Mucosa of rectum (tissue), 2 donors: Measurements from ENCODE around the gene ADCYAP1R1.

ENCODE experiments used
- H3K27ac ChIP-seq, 2 donors: one replicate each; pipeline ENCODE4 v1.7.0; 2013; ENCODE audit warnings: inconsistent platforms in 2 of 2, low read depth in 2 of 2, low read length in 2 of 2
- H3K27me3 ChIP-seq, 2 donors: one replicate each; pipeline ENCODE4 v1.7.0; 2013; ENCODE audit warnings: low read length in 2 of 2; ENCODE audit not compliant: control insufficient read depth in 2 of 2, insufficient read depth in 2 of 2
- H3K36me3 ChIP-seq, 2 donors: one replicate each; pipeline ENCODE4 v1.7.0; 2013; ENCODE audit warnings: low read length in 2 of 2; ENCODE audit not compliant: control insufficient read depth in 2 of 2, insufficient read depth in 2 of 2
- H3K4me1 ChIP-seq, 2 donors: one replicate each; pipeline ENCODE4 v1.7.0; 2013; ENCODE audit warnings: low read length in 2 of 2, mild to moderate bottlenecking in 1 of 2; ENCODE audit not compliant: control insufficient read depth in 2 of 2, insufficient read depth in 2 of 2
- H3K4me3 ChIP-seq, 2 donors: one replicate each; pipeline ENCODE4 v1.7.0; 2013; ENCODE audit warnings: low read length in 2 of 2
- H3K9ac ChIP-seq, 2 donors: one replicate each; pipeline ENCODE4 v1.7.0; 2013; ENCODE audit warnings: low read length in 2 of 2, low read depth in 1 of 2, mild to moderate bottlenecking in 1 of 2
- H3K9me3 ChIP-seq, 2 donors: one replicate each; pipeline ENCODE4 v1.7.0; 2013; ENCODE audit warnings: low read length in 2 of 2; ENCODE audit not compliant: control insufficient read depth in 2 of 2
- donor health status: healthy.
- donor health status: Normal muscosa, but diverticular disease.

ADCYAP1R1 gene

GRCh38 chr7:31096877-31097258 lies 44.8 kb downstream of the ADCYAP1R1 start:
- Histone ChIP-seq H3K9ac (no peak overlapping the region), H3K27ac (no peak overlapping the region), H3K4me3 (no peak overlapping the region), H3K9me3 (no peaks in the 10 kb centered on the region), H3K4me1 (no peaks in the 10 kb centered on the region), H3K27me3 (peaks cover 0 to 3% of the 10 kb centered on the region in 2 donors), H3K36me3 (no peaks in the 10 kb centered on the region)

GRCh38 chr7:31098642-31099360 lies 46.7 kb downstream of the ADCYAP1R1 start:
- peaks cover 0 to 3% of the 10 kb centered on the region in 2 donors for H3K27me3 ChIP-seq
- no peak overlapping the region for H3K9ac ChIP-seq
- no peaks in the 10 kb centered on the region for H3K36me3 ChIP-seq
- no peak overlapping the region for H3K27ac ChIP-seq
- no peak overlapping the region for H3K4me3 ChIP-seq
- H3K9me3 ChIP-seq = no peaks in the 10 kb centered on the region
- no peaks in the 10 kb centered on the region for H3K4me1 ChIP-seq

DNA sequence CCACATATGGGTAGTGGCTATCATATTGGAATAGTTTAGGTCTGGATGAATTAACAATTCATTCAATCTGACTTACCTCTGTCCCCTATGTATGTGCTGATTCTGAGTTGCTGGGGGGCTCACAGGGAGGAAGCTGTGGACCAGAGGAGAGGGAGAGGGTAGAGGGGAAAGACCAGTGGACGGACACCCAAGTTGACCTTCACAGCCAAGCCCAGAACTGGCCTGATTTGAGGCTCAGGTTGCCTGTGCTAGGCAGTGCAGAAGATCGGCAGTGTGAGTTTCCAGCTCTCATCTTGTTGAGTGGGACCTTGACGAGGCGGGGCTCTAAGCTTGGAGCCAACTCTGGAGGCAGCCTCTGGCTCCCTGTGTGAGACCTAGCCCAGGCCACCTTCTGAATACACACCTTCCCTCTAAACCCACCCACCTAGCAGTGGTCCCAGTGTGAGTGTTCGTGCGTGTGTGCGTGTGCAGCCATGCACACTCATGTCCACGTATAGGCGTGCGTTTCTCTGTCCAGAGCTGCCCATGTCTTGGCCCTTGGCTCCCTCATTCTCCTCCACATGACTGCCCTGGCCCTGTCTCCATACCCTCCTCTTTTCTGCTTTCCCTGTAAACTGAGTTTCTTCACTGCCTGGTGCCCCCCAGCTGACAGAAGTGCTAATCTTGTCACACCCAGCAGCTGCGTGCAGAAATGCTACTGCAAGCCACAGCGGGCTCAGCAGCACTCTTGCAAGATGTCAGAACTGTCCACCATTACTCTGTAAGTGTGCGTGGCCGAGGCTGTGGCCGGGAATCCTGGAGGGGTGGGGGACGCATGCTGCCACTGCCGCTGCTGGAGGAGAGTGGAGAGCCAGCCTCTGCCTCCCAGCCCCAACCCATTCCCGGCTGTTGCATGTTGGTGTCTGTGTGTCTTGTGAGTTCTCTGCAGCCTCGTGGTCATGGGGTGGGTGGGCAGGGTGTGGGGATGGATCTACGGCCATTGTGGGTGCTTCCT lies 47.6 kb downstream of the ADCYAP1R1 start:
- H3K9ac ChIP-seq = no peak overlapping the region
- H3K27me3 ChIP-seq = peaks cover 0 to 3% of the 10 kb centered on the region in 2 donors
- no peak overlapping the region for H3K27ac ChIP-seq
- no peaks in the 10 kb centered on the region for H3K9me3 ChIP-seq
- H3K4me1 ChIP-seq = no peaks in the 10 kb centered on the region
- H3K4me3 ChIP-seq = no peak overlapping the region
- no peaks in the 10 kb centered on the region for H3K36me3 ChIP-seq

DNA sequence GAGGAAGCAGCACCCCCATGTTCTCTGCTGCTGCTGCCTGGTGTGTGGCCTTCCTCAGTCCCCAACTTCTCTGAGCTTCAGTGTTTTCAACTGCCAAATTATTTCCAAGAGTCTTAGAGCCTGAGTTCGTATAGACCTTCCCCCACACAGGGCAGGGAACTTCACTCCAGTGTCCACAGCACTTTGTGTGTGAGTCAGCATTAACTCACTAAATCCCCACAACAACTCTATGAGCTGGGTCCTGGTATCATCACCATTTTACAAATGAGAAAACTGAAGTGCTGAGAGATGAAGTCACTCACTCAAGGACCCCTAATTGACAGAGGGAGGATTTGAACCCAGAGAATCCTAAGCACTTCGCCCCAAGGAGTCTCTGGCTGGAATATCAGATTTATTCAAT lies 48.3 kb downstream of the ADCYAP1R1 start:
- H3K9ac ChIP-seq = no peak overlapping the region
- H3K9me3 ChIP-seq = no peaks in the 10 kb centered on the region
- no peak overlapping the region for H3K4me3 ChIP-seq
- H3K27me3 ChIP-seq = peaks cover 0 to 3% of the 10 kb centered on the region in 2 donors
- H3K27ac ChIP-seq = no peak overlapping the region
- no peaks in the 10 kb centered on the region for H3K4me1 ChIP-seq
- H3K36me3 ChIP-seq = no peaks in the 10 kb centered on the region

DNA sequence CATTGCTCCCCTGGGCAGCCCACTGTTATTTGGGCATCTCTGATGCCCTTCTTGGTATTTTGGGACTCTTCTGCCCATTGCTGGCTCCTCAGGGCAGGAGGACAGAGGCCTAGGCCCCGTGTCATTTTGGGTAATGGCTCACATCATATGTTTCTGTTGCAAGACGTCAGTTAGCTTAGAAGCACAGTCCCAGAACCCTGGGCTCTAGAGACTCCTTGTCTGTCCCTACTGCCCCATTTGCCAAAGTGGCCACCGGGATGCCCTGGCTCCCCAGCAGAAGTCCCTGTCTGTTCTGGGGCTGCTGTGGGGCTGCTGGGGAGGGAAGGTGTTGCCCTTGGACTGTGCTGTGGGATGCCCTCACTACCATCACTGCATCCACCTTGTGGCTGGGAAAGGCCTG lies 48.8 kb downstream of the ADCYAP1R1 start:
- Histone ChIP-seq H3K9ac (no peak overlapping the region), H3K27ac (no peak overlapping the region)

GRCh38 chr7:31101544-31101943 lies 49.4 kb downstream of the ADCYAP1R1 start:
- Histone ChIP-seq H3K4me1 (no peaks in the 10 kb centered on the region), H3K4me3 (no peak overlapping the region), H3K9me3 (no peaks in the 10 kb centered on the region)

More for the DNA sequence above, 48.8 kb downstream of the ADCYAP1R1 start:
- no peaks in the 10 kb centered on the region for H3K36me3 ChIP-seq
- no peak overlapping the region for H3K4me3 ChIP-seq
- H3K4me1 ChIP-seq = no peaks in the 10 kb centered on the region
- peaks cover 0 to 3% of the 10 kb centered on the region in 2 donors for H3K27me3 ChIP-seq
- H3K9me3 ChIP-seq = no peaks in the 10 kb centered on the region

GRCh38 chr7:31102151-31102972 lies 50.3 kb downstream of the ADCYAP1R1 start:
- Histone ChIP-seq H3K4me3 (no peak overlapping the region), H3K9ac (no peak overlapping the region), H3K4me1 (no peaks in the 10 kb centered on the region), H3K27ac (no peak overlapping the region), H3K27me3 (peaks cover 0 to 3% of the 10 kb centered on the region in 2 donors), H3K9me3 (no peaks in the 10 kb centered on the region), H3K36me3 (no peaks in the 10 kb centered on the region)

More at GRCh38 chr7:31101544-31101943, 49.4 kb downstream of the ADCYAP1R1 start:
- Histone ChIP-seq H3K9ac (no peak overlapping the region), H3K27me3 (peaks cover 0 to 3% of the 10 kb centered on the region in 2 donors), H3K27ac (no peak overlapping the region), H3K36me3 (no peaks in the 10 kb centered on the region)

DNA sequence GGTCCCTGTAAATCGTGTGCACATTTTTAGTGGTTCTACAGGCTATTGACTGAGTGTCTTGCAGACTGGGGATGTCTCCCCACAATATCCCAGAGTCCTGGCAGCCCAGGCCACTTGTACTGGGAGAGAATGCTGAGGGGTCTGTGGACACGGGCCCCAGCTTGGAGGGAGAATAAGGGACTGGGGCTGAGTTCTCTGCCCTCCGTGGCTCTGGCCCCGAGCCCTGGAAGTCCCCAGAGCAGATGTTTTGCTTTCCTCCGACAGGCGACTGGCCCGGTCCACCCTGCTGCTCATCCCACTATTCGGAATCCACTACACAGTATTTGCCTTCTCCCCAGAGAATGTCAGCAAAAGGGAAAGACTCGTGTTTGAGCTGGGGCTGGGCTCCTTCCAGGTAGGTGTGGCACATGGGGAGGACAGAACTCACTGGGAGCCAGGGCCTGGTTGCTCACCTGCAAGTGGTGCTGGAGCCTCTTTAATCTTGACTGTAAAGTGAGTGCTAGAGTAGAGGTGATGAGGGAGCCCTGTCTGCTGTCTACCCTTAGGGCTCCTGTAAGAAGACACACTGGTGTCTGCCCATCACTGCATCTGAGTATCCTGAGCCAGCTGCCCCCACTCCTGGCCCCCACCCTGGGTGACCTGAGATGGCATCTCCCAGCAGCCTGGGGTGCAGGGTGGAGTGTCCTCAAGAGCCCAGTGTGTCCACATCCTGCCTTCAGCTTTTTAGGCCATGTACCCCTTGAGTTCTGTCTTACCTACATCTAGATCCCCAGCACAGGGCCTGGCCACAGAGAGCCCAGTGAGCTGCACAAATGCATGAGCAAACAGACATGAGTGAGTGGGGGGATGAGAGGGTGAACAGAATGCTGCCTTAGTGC lies 51.1 kb downstream of the ADCYAP1R1 start:
- peaks cover 0 to 3% of the 10 kb centered on the region in 2 donors for H3K27me3 ChIP-seq
- H3K4me3 ChIP-seq = no peak overlapping the region
- no peak overlapping the region for H3K27ac ChIP-seq
- no peaks in the 10 kb centered on the region for H3K4me1 ChIP-seq
- H3K9me3 ChIP-seq = no peaks in the 10 kb centered on the region
- no peak overlapping the region for H3K9ac ChIP-seq
- H3K36me3 ChIP-seq = no peaks in the 10 kb centered on the region
